K562 (cell line): Measurements from ENCODE around the gene PLCL1. TPM values are rescaled to one million over a fixed set of nuclear protein-coding genes. Genes with fewer than 3 reads are reported as not detected.
A peak's percentile ranks its signal among the peaks of the same experiment; 100 is the strongest.

Experiments used
- ATAC-seq: fragments of 200-7000 bp; cut with Tn5 transposase; 3 replicates; pipeline ENCODE4 v1.9.1; 2020; ENCODE audit warnings: moderate library complexity
- BruUV-seq: library from RNA; stranded (reverse); fragments of 400-500 nt; replicated peaks from 2 replicates; lab custom pipeline; 2021; lab: Mats Ljungman, UMichigan
- CTCF ChIA-PET: fragments of 300-600 bp; formaldehyde crosslinking; extraction: SDS; loops from one replicate; lab custom pipeline; 2021; ENCODE audit warnings: low intra/inter-chr PET ratio; lab: Yijun Ruan, JAX
- POLR2A ChIA-PET: fragments of 300-600, 350-650 bp; sonication (Branson Sonifier 250); formaldehyde crosslinking; extraction: SDS; loops from one replicate; lab custom pipeline; 2021; ENCODE audit warnings: antibody characterized with exemption, inconsistent platforms; lab: Yijun Ruan, JAX
- DNase-seq, 4 experiments: peaks; one replicate each; pipeline versions ENCODE4 v3.0.0 to v3.0.0-alpha.2; 2011 to 2018; ENCODE audit warnings: low spot score in 3 of 4, mixed read lengths in 3 of 4; ENCODE audit errors: extremely low read depth in 1 of 4
- FAIRE-seq: peaks from 2 replicates; lab custom pipeline; 2011; peaks lifted over from hg19 to GRCh38; lab: Jason Lieb, UNC
- H2AFZ ChIP-seq: 2 replicates; pipeline ENCODE4 v1.6.0; 2011; ENCODE audit warnings: low read depth, low read length, control low read depth, inconsistent platforms
- H3K27ac ChIP-seq: fragments of 200-600 bp; 3 replicates; pipeline ENCODE4 v1.8.0; 2011; ENCODE audit warnings: low read depth, mild to moderate bottlenecking, control low read depth, inconsistent platforms, low read length, moderate library complexity, mixed read lengths; ENCODE audit errors: extremely low read depth
- H3K27me3 ChIP-seq, 2 experiments: fragments of 300-600 bp in 1 of 2; 2 replicates in 1 of 2; 3 replicates in 1 of 2; pipeline versions ENCODE4 v1.6.0 to v1.8.0; 2011; ENCODE audit warnings: inconsistent platforms in 2 of 2, low read length in 2 of 2, mild to moderate bottlenecking in 1 of 2, mixed read lengths in 1 of 2, moderate library complexity in 1 of 2; ENCODE audit not compliant: control insufficient read depth in 2 of 2, insufficient read depth in 2 of 2
- H3K36me3 ChIP-seq: fragments of 300-600 bp; 3 replicates; pipeline ENCODE4 v1.8.0; 2011; ENCODE audit warnings: mild to moderate bottlenecking, low read length, inconsistent platforms; ENCODE audit not compliant: control insufficient read depth, insufficient read depth
- H3K4me1 ChIP-seq, 2 experiments: fragments of 200-600 bp in 1 of 2; replicated peaks in 1 of 2; 2 replicates in 1 of 2; 3 replicates in 1 of 2; pipeline versions ENCODE4 v1.5.1 to v1.8.0; 2011; ENCODE audit warnings: inconsistent platforms in 2 of 2, low read length in 2 of 2, mild to moderate bottlenecking in 1 of 2, mixed read lengths in 1 of 2, moderate library complexity in 1 of 2; ENCODE audit not compliant: control insufficient read depth in 2 of 2, insufficient read depth in 2 of 2
- H3K4me2 ChIP-seq: 2 replicates; pipeline ENCODE4 v1.6.1; 2011; ENCODE audit warnings: low read length, control low read depth, inconsistent platforms, mixed read lengths; ENCODE audit not compliant: insufficient read depth
- H3K4me3 ChIP-seq: fragments of 200-600 bp; sonication (generic), shearing (Covaris generic); 2 replicates; pipeline ENCODE4 v1.5.1; 2016; ENCODE audit warnings: control low read depth, inconsistent platforms
- H3K79me2 ChIP-seq: fragments of 200-600 bp; 3 replicates; pipeline ENCODE4 v1.8.0; 2011; ENCODE audit warnings: low read length, inconsistent platforms; ENCODE audit not compliant: control insufficient read depth, insufficient read depth
- H3K9ac ChIP-seq, 2 experiments: 2 replicates each; pipeline versions ENCODE4 v1.6.0 to v1.6.1; 2011; ENCODE audit warnings: low read depth in 2 of 2, low read length in 2 of 2, control low read depth in 1 of 2, inconsistent platforms in 1 of 2, mild to moderate bottlenecking in 1 of 2, mixed read lengths in 1 of 2; ENCODE audit not compliant: insufficient read depth in 1 of 2
- H3K9me1 ChIP-seq: one replicate; pipeline ENCODE4 v1.6.0; 2011; ENCODE audit warnings: inconsistent platforms, mild to moderate bottlenecking, low read length, moderate library complexity; ENCODE audit not compliant: control insufficient read depth, insufficient read depth
- H3K9me3 ChIP-seq: replicated peaks from 2 replicates; pipeline ENCODE4 v1.5.1; 2011; ENCODE audit warnings: low read depth, low read length, inconsistent platforms; ENCODE audit not compliant: control insufficient read depth, insufficient read depth
- H4K20me1 ChIP-seq: replicated peaks from 2 replicates; pipeline ENCODE4 v1.6.1; 2011; ENCODE audit warnings: low read length, inconsistent platforms, mixed read lengths; ENCODE audit not compliant: control insufficient read depth, insufficient read depth
- C11orf30 ChIP-seq: fragments of 450-650 bp; IDR thresholded peaks from 2 replicates; pipeline ENCODE4 v1.6.1; 2016; ENCODE audit warnings: low read depth, mild to moderate bottlenecking
- CEBPB ChIP-seq: fragments of 450-650 bp; IDR thresholded peaks from 2 replicates; pipeline ENCODE4 v1.6.1; 2016; ENCODE audit warnings: missing genetic modification characterization, missing compliant biosample characterization
- CEBPG ChIP-seq, 3 experiments: fragments of 200-800 bp in 1 of 3; sonication (Bioruptor generic) in 1 of 3; sonication (generic) in 1 of 3; formaldehyde crosslinking in 1 of 3; IDR thresholded peaks in 2 of 3; conservative IDR thresholded peaks in 1 of 3; 2 replicates each; pipeline versions ENCODE4 v1.6.1 to v1.8.0; 2016 to 2022; ENCODE audit warnings: missing compliant biosample characterization in 2 of 3, missing genetic modification characterization in 2 of 3, mild to moderate bottlenecking in 1 of 3, missing genetic modification reagents in 1 of 3
- CHD2 ChIP-seq: IDR thresholded peaks from 2 replicates; pipeline ENCODE4 v1.6.1; 2011; ENCODE audit warnings: low read depth, low read length
- COPS2 ChIP-seq: fragments of 450-650 bp; conservative IDR thresholded peaks from 2 replicates; pipeline ENCODE4 v1.6.1; 2016; ENCODE audit warnings: mild to moderate bottlenecking, moderate library complexity
- ELF1 ChIP-seq: fragments of 200-800 bp; sonication (Bioruptor generic); IDR thresholded peaks from 2 replicates; pipeline ENCODE4 v1.6.1; 2016; ENCODE audit warnings: missing genetic modification characterization, missing compliant biosample characterization
- HMGN3 ChIP-seq: IDR thresholded peaks from 2 replicates; pipeline ENCODE4 v1.6.1; 2011; ENCODE audit warnings: borderline replicate concordance, low read depth, mild to moderate bottlenecking, mixed read lengths, low read length; ENCODE audit not compliant: insufficient read length; ENCODE audit errors: extremely low read depth
- MTF1 ChIP-seq: fragments of 250-450 bp; sonication (Bioruptor Pico); IDR thresholded peaks from 2 replicates; pipeline ENCODE4 v1.9.0; 2021; ENCODE audit warnings: moderate library complexity, mild to moderate bottlenecking, inconsistent platforms, borderline replicate concordance
- NCOR1 ChIP-seq: fragments of 450-650 bp; IDR thresholded peaks from 2 replicates; pipeline ENCODE4 v1.6.1; 2016; ENCODE audit warnings: mild to moderate bottlenecking, moderate library complexity
- TOE1 ChIP-seq, 2 experiments: fragments of 450-650 bp in 1 of 2; sonication (generic) in 1 of 2; formaldehyde crosslinking in 1 of 2; IDR thresholded peaks; 2 replicates each; pipeline versions ENCODE4 v1.7.1 to v1.8.0; 2016 to 2022; ENCODE audit warnings: borderline replicate concordance in 2 of 2, mild to moderate bottlenecking in 2 of 2, antibody characterized with exemption in 1 of 2, inconsistent platforms in 1 of 2, low read depth in 1 of 2, missing genetic modification reagents in 1 of 2, moderate library complexity in 1 of 2
- ZC3H8 ChIP-seq: fragments of 450-650 bp; IDR thresholded peaks from 2 replicates; pipeline ENCODE4 v1.6.1; 2017
- ZNF12 ChIP-seq: sonication (generic); formaldehyde crosslinking; IDR thresholded peaks from 2 replicates; pipeline ENCODE4 v1.4.0; 2020; ENCODE audit warnings: mild to moderate bottlenecking, missing genetic modification reagents
- ZNF316 ChIP-seq: fragments of 450-650 bp; IDR thresholded peaks from 2 replicates; pipeline ENCODE4 v1.6.1; 2016
- ZNF696 ChIP-seq: fragments of 250-450 bp; sonication (Bioruptor Pico); conservative IDR thresholded peaks from 2 replicates; pipeline ENCODE4 v1.4.0; 2020; ENCODE audit warnings: mild to moderate bottlenecking, moderate library complexity
- in situ Hi-C: fragments of 300-500 bp; cut with MboI; formaldehyde crosslinking; loops from 4 replicates; pipeline ENCODE4 v1.15.0; 2018; ENCODE audit warnings: inconsistent platforms, mixed read lengths
- intact Hi-C: fragments of 100-400 bp; cut with micrococcal nuclease; formaldehyde crosslinking; loops from 2 replicates; pipeline ENCODE4 v1.14.2; 2022
- polyA plus RNA-seq, 8 experiments: library from polyadenylated mRNA; depleted of rRNA in 4 of 8; stranded (reverse) in 5 of 8; unstranded in 3 of 8; fragments of >200 nt; fragmentation: Nextera tagmentation in 2 of 8; fragmentation: Illumina TruSeq in 1 of 8; extraction: Ambion mirVana in 2 of 8; extraction: Trizol in 1 of 8; gene quantifications; 2 replicates each; pipeline versions ENCODE4 v1.2.1 to v1.2.3, GENCODE V29; 2011 to 2014; ENCODE audit warnings: inconsistent platforms in 1 of 8, missing spikeins in 1 of 8
- total RNA-seq, 7 experiments: library from RNA; depleted of rRNA in 6 of 7; stranded (reverse); fragments of >200 nt in 6 of 7; fragmentation: Illumina TruSeq in 2 of 7; extraction: Trizol in 2 of 7; gene quantifications; 2 replicates each; pipeline versions ENCODE4 v1.2.1 to v1.2.3, GENCODE V29; 2011 to 2021; ENCODE audit warnings: low replicate concordance in 1 of 7

Gene PLCL1
- total and polyA plus RNA-seq, 9 of the 15 experiments (the other 6 are each of a cell fraction or from before 2014, with no cell fraction given), result 2.0 to 17.7 (median 8.6) TPM

GRCh38 chr2:197925204-197925603 is 120.8 kb downstream of the PLCL1 start:
- Histone ChIP-seq H3K36me3 (peaks cover 3% of the 10 kb centered on the region; the same call in 2 of the 3 replicates), H2AFZ (no peak overlapping the region), H3K4me3 (no peak overlapping the region), H3K9me1 (no peaks in the 10 kb centered on the region), H3K79me2 (peaks cover 56% of the 10 kb centered on the region; the same call in 2 of the 3 replicates), H3K4me1 (peaks cover 4 to 50% of the 10 kb centered on the region in 2 experiments), H4K20me1 (no peaks in the 10 kb centered on the region), H3K9ac (no peak overlapping the region; a peak in 1 of 4 replicates), H3K27ac (peak overlapping the region; percentile 59; the same call in 1 of the 3 replicates), H3K9me3 (no peaks in the 10 kb centered on the region), H3K27me3 (no peaks in the 10 kb centered on the region), H3K4me2 (no peak overlapping the region)
- in situ Hi-C loops, result no loop called here
- TF ChIP-seq ZNF316, result peak; percentile 37; the same call in 1 of the 2 replicates
- no peak for TF ChIP-seq CEBPG (CRISPR knock-in tag; IDR thresholded peaks at IDR 0.05)
- TF ChIP-seq CEBPG (tag; conservative IDR thresholded peaks at IDR 0.05 in 1 of 2, IDR thresholded peaks at IDR 0.05 in 1 of 2), result peak; percentile 65 to 84; a peak in 3 of 4 replicates
- peak; percentile 16; the same call in 1 of the 2 replicates for TF ChIP-seq C11orf30
- TF ChIP-seq TOE1 (IDR thresholded peaks at IDR 0.05; ENCODE audit: borderline replicate concordance), result no peak
- no peak for TF ChIP-seq TOE1 (CRISPR knock-in tag; IDR thresholded peaks at IDR 0.05; ENCODE audit: borderline replicate concordance, low read depth)
- no peak for TF ChIP-seq COPS2
- TF ChIP-seq MTF1 (CRISPR knock-in tag), result no peak
- no peak for TF ChIP-seq CHD2
- no peak for TF ChIP-seq ZNF696
- TF ChIP-seq CEBPB, result peak; percentile 70
- no peak for TF ChIP-seq ELF1
- no peak for TF ChIP-seq ZC3H8
- no peak for TF ChIP-seq ZNF12 (CRISPR knock-in tag)
- TF ChIP-seq NCOR1, result no peak
- TF ChIP-seq HMGN3, result no peak
- no TSS peak for BruUV-seq
- FAIRE-seq, result no peak
- intact Hi-C loops, result loop anchor here (5.0 kb wide), 2 partner anchors 72 to 127 kb away; no protein-coding TSS in a partner anchor
- no peak for DNase-seq
- ChIA-PET CTCF (no interaction called here), POLR2A (interaction anchor here (0.7 to 2.1 kb wide), 2 partner anchors 10 to 13 kb away, joined by 3 to 6 read pairs; no protein-coding TSS in a partner anchor)
- no peak for ATAC-seq
